Adipose tissue (tissue), 3 donors: ENCODE data around the gene DHRS4L2. TPM values are rescaled to one million over a fixed set of nuclear protein-coding genes. Genes with fewer than 3 reads are reported as not detected.
"Not testable (repeated sequence)": the region's sequence is repeated elsewhere in the genome, so short reads cannot be mapped to it uniquely, and the experiment has no call there.

Source experiments
- H3K27ac ChIP-seq: one replicate; pipeline ENCODE4 v1.5.1; 2013; ENCODE audit warnings: low read depth, low read length
- WGBS, 3 donors: extraction: QIAGEN DNeasy Blood & Tissue Kit; methylation state at CpG; one replicate each; pipeline ENCODE4 v1.1.7; 2013; 5-methylcytosine and 5-hydroxymethylcytosine counted together
- polyA plus RNA-seq, 3 donors: library from polyadenylated mRNA; stranded (reverse); fragments of 200-250 nt; gene quantifications; one replicate each; pipeline ENCODE4 v1.2.3, GENCODE V29; 2013
- donor health status: healthy with polysubstance abuse.
- donor health status: Bipolar disorder and iron deficiency.
- donor health status: healthy.

DHRS4L2 gene
- polyA plus RNA-seq = 10 to 100 TPM; 21.3 to 51.4 (median 26.8) TPM

DNA sequence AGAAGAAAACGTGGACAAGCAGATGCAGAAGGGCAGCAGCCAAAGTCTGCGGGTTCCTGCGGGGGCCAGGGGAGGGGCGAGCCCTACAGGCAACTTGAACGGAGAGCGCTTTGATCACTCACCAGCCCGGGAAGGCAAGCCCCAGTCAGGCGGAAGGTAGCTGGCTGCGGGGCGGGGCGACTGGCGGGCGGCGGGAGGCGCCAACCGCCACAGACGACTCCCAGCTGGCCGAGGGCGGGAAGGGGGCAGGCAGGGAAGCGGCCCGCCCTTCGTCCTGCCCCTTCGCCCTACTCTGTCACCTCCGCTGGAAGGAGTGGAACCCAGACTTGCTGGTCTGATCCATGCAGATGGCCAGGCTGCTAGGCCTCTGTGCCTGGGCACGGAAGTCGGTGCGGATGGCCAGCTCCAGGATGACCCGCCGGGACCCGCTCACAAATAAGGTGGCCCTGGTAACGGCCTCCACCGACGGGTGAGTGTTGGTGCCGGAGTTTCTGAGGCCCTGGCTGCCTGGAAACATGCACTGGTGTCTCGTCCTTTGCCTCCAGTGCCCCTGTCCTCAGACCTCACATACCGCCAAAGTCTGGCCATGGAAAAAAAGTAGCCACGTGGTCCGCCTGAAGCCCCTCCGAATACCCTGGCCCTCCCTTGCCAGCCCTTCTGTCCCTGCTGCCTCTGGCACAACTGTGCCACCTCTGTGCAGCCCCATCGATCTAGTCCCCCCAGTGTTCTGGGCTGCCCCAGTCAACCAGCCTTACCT, at the start of gene DHRS4L2:
DHRS4L2 (plus strand) TSS at position 323 of the 757 bp plus-strand sequence; CDS start at position 342, 19 bp downstream.
- H3K27ac ChIP-seq = not testable (repeated sequence)
- 7 to 11% (median 10%) methylated on average over 39 to 40 of the region's 40 CpGs for WGBS, 3 donors

DNA sequence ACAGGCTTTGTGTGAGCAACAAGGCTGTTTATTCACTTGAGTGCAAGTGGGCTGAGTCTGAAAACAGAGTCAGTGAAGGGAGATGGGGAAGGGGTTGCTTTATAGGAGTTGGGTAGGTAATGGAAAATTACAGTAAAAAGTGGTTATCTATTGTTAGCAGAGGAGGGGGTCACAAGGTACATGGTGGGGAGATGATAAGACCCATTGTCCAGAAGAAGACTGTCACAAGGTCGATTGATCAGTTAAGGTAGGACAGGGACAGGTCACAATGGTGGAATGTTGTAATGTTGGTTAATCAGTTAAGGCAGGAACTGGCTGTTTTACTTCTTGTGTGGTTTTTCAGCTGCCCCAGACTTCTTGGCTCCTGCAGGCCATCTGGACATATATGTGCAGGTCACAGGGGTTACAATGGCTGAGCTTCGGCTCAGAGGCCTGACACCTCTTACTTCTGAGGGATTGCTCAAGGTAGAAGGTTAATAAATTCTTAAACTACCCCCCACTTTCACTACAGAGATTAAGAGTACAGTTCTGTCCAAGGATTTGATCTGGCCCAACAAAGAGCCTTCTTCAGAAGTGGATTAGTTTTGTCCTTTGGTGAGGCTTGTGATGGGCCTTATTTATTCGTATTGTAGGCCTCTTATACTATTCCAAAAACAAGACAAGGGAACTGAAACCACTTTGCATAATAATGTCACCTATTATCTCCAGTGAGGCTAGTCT, 49.0 kb upstream of the DHRS4L2 start:
- H3K27ac ChIP-seq = no peak overlapping the region
- 80 to 83% (median 81%) methylated on average over 3 of the region's 3 CpGs for WGBS, 3 donors

- 28 to 96% (median 68%) methylated on average over 3 of the region's 3 CpGs for WGBS, 3 donors
- H3K27ac ChIP-seq = no peak overlapping the region
Observed at GRCh38 chr14:23941230-23941629, 47.5 kb upstream of the DHRS4L2 start.

GRCh38 chr14:23941669-23942068, 47.1 kb upstream of the DHRS4L2 start:
- no peak overlapping the region for H3K27ac ChIP-seq

DNA sequence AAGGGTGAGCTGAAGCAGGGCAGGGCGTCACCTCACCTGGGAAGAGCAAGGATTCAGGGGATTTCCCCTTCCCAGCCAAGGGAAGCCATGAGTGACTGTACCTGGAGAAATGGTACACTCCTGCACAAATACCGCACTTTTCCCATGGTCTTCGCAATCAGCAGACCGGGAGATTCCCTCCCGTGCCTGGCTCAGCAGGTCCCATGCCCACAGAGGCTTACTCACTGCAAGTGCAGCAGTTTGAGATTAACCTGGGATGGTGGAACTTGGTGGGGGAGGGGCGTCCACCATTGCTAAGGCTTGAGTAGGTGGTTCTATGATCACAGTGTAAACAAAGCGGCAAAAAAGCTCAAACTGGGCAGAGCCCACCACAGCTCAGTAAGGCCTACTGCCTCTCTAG, 46.1 kb upstream of the DHRS4L2 start:
- 50 to 97% (median 84%) methylated on average over 7 of the region's 7 CpGs for WGBS, 3 donors
- no peak overlapping the region for H3K27ac ChIP-seq

DNA sequence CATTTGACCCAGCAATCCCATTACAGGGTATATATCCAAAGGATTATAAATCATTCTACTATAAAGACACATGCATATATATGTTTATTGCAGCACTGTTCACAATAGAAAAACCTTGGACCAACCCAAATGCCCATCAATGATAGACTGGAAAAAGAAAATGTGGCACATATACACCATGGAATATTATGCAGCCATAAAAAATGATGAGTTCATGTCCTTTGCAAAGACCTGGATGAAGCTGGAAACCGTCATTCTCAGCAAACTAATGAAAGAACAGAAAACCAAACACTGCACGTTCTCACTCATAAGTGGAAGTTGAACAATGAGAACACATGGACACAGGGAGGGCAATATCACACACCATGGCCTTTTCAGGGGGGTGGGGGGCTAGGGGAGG, 39.7 kb upstream of the DHRS4L2 start:
- not testable (repeated sequence) for H3K27ac ChIP-seq
- 71 to 92% (median 73%) methylated on average over 2 of the region's 2 CpGs for WGBS, 3 donors

- WGBS, 3 donors = 83 to 90% (median 88%) methylated on average over 6 of the region's 6 CpGs
- H3K27ac ChIP-seq = no peak overlapping the region
Observed at GRCh38 chr14:23950411-23951135, 38.2 kb upstream of the DHRS4L2 start.

- WGBS, 3 donors = 80 to 92% (median 81%) methylated on average over 3 of the region's 3 CpGs
- H3K27ac ChIP-seq = not testable (repeated sequence)
Observed at GRCh38 chr14:23951136-23951466, 37.6 kb upstream of the DHRS4L2 start.

DNA sequence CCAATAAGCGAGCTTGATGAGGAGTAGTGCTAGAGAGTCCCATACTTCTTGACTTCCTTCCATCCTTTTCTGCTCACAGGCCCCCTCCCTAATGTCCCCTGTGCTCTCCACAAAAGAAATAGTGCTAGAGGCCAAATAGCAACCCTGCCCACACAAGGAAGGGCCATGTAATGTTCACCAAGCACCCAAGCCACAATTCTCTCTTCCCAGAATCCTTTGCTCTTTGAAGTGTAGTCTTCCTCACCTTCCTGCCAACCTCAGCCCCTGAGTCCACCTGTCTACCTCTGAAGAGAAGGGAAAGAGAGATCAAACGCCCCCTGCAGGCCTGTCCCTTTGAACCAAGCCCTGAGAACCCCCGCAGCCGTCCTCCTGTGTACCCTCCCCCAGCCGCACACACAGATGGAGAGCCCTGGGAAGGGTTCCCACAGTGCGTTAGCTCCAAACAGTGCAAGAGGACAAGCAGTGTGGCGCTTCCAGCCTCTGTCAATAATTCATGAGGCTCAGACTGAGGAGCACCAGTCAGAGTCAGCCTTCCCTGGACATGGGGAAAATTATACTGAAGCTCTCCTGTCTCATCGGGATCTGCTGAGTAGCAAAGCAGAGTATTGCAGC, 37.0 kb upstream of the DHRS4L2 start:
- 26 to 71% (median 62%) methylated on average over 8 of the region's 8 CpGs for WGBS, 3 donors
- H3K27ac ChIP-seq = no peak overlapping the region

DNA sequence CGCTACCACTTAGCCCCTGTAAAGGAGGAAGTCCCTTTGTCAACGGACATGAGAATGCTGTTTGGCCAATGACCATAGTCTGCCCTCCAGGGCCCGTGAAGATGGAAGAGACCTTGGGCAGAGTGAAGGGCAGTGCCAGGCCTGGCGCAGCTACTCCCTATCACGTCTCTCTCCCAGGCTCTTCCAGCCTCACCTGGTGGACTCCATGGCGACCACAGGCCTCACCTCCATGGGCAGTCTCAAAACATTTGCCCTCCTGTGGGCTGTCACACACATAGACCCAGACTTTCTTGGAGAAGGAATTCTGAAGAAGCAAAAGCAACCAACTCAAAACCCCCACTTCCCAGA, 35.6 kb upstream of the DHRS4L2 start:
- WGBS, 3 donors = 35 to 54% (median 51%) methylated on average over 6 of the region's 6 CpGs
- not testable (repeated sequence) for H3K27ac ChIP-seq

GRCh38 chr14:23953464-23954278, 35.1 kb upstream of the DHRS4L2 start, which contains the start of gene DHRS4:
Gene DHRS4 (plus strand): TSS chr14:23953770. CDS start chr14:23953789, 19 bp downstream.
- WGBS, 3 donors = 0 to 1% (median 0%) methylated on average over 38 to 44 of the region's 44 CpGs
- peak within 1 kb of the TSS; percentile 29 for H3K27ac ChIP-seq

DNA sequence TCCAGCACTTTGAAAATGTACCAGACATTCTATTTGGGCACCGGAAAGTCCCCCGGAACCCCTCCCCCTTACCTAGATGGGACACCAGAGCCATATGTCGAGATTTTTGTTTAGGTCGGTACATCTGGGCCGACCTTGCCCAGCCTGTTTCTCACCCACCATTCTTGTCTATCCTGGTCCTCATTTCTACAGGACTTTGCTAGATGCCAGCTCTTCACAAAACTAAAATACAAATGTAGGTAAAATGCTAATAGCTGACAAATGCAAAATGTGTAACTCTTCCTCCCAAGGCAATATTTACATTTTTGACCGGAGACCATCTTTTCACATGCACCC, 34.5 kb upstream of the DHRS4L2 start:
- not testable (repeated sequence) for H3K27ac ChIP-seq
- 12 to 16% (median 15%) methylated on average over 6 of the region's 6 CpGs for WGBS, 3 donors

- H3K27ac ChIP-seq = not testable (repeated sequence)
- 30 to 78% (median 65%) methylated on average over 14 to 20 of the region's 20 CpGs for WGBS, 3 donors
Observed at GRCh38 chr14:23954965-23955364, 33.8 kb upstream of the DHRS4L2 start.

DNA sequence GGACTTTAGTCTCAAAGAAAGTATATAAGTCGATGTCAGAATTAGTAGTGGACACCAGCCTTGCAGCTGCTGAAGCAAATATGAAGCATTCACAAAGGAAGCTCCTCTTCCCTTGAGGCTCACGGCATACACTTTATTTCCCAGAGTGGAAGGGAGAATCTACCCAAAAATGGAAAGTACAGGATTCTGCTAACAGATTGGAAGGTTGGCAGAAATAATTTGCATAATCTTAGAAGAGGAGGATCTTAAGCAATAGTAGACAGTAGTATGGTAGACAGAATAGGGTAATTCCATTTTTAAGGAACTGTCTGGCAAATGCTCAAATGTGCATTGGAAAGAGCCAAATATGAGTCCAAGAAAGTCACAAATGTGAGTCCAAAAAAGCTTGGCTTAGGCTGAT, 32.9 kb upstream of the DHRS4L2 start:
- WGBS, 3 donors = 72 to 87% (median 80%) methylated on average over 2 of the region's 2 CpGs

DNA sequence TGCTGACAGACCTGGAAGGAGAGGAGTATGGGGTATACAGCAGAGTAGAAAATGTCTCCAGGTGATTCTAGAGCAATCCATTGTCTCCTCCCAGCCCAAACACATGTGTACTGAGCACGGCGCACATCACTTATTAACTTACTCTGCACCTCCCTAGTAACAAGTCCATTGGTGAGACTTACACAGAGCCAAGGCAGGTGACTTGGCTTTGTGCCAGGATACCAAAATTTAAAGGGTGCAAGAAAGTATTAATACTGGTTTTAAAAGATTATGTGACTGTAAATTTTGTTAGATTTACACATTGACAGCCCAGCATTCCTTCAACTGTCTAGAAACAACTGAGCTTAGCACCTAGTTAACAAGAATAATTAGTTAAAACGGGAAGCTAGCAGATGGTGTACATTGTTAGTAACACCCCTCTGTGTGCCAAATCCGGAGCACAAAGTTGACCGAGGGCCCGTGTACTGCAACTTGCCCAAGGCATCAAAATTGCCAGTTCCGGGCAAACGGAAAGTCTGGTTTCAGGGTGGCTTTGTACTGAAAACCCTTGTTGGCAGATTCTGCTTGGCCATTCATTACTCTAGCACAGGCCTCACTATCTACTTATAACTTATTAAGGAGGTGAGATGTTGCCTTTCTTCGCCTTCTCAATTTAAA, 30.7 kb upstream of the DHRS4L2 start:
- H3K27ac ChIP-seq = not testable (repeated sequence)
- WGBS, 3 donors = 72 to 93% (median 92%) methylated on average over 9 of the region's 9 CpGs

More for the DNA sequence above, 32.9 kb upstream of the DHRS4L2 start:
- not testable (repeated sequence) for H3K27ac ChIP-seq

DNA sequence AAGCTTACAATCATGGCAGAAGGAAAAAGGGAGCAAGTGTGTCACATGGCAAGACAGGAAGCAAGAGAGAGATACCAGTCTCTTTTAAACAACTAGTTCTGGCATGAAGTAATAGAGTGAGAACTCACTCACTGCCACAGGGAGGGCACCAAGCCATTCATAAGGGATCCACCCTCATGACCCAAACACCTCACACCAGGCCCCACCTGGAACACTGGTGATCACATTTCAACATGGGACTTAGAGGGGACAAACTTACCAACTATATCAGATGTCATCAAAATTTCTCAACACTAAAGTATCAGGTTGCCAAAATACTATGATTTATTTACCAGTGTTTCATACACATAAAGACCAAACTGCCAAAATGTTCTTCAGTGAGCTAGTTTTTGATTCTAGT, 27.8 kb upstream of the DHRS4L2 start:
- H3K27ac ChIP-seq = not testable (repeated sequence)

GRCh38 chr14:23961704-23962103, 27.0 kb upstream of the DHRS4L2 start:
- 94 to 100% (median 100%) methylated on average over 1 of the region's 2 CpGs for WGBS, 3 donors
- not testable (repeated sequence) for H3K27ac ChIP-seq

GRCh38 chr14:23969130-23969480, 19.6 kb upstream of the DHRS4L2 start:
- H3K27ac ChIP-seq = not testable (repeated sequence)
- WGBS, 3 donors = 33 to 82% (median 43%) methylated on average over 1 of the region's 9 CpGs
